GM11168 (cell line): ENCODE results near the gene PLPPR3.

Experiments
- in situ Hi-C: fragments of 300-500 bp; cut with MboI; formaldehyde crosslinking; loops from one replicate; pipeline ENCODE4 v1.12.0; 2022; ENCODE audit warnings: low sequenced_read_pairs; ENCODE audit not compliant: unreplicated experiment

PLPPR3 gene

GRCh38 chr19:782878-783668, 38.7 kb downstream of the PLPPR3 start:
- in situ Hi-C loops, result no loop called here

- in situ Hi-C loops, result no loop called here
Observed at GRCh38 chr19:782185-782877, 39.4 kb downstream of the PLPPR3 start.

GRCh38 chr19:781800-782184, 40.0 kb downstream of the PLPPR3 start:
- in situ Hi-C loops, result no loop called here

- in situ Hi-C loops, result no loop called here
Observed at GRCh38 chr19:780935-781334, 40.8 kb downstream of the PLPPR3 start.

GRCh38 chr19:778910-779653, 42.7 kb downstream of the PLPPR3 start:
- in situ Hi-C loops, result no loop called here

- in situ Hi-C loops, result no loop called here
Observed at GRCh38 chr19:776549-776948, 45.2 kb downstream of the PLPPR3 start.

- in situ Hi-C loops, result no loop called here
Observed at GRCh38 chr19:772730-773436, 48.9 kb downstream of the PLPPR3 start.

GRCh38 chr19:772063-772462, 49.7 kb downstream of the PLPPR3 start:
- in situ Hi-C loops, result no loop called here

- in situ Hi-C loops, result no loop called here
Observed at GRCh38 chr19:771332-771785, 50.4 kb downstream of the PLPPR3 start.

- in situ Hi-C loops, result no loop called here
Observed at GRCh38 chr19:769616-770015, 52.1 kb downstream of the PLPPR3 start.

GRCh38 chr19:768424-768823, 53.3 kb downstream of the PLPPR3 start:
- in situ Hi-C loops, result no loop called here

GRCh38 chr19:765179-765738, 56.5 kb downstream of the PLPPR3 start:
- in situ Hi-C loops, result no loop called here

- in situ Hi-C loops, result no loop called here
Observed at GRCh38 chr19:764301-764700, 57.5 kb downstream of the PLPPR3 start.

- in situ Hi-C loops, result no loop called here
Observed at GRCh38 chr19:763869-764268, 57.9 kb downstream of the PLPPR3 start.

- in situ Hi-C loops, result no loop called here
Observed at GRCh38 chr19:763181-763580, 58.6 kb downstream of the PLPPR3 start.
